Upper lobe of left lung (tissue), 6 donors: Measurements from ENCODE around the gene CDH5. TPM values are rescaled to one million over a fixed set of nuclear protein-coding genes. Genes with fewer than 3 reads are reported as not detected.

ENCODE experiments used
- ATAC-seq, 2 donors: fragments of 200-7000 bp; cut with Tn5 transposase; one replicate each; pipeline ENCODE4 v1.9.1; 2022; ENCODE audit warnings: mild to moderate bottlenecking in 2 of 2, moderate library complexity in 2 of 2; ENCODE audit not compliant: low FRiP score in 2 of 2
- DNase-seq, 2 donors: peaks; one replicate each; pipeline ENCODE4 v3.0.0-alpha.2; 2019 to 2020
- H3K27ac ChIP-seq, 4 donors: fragments of 200-600 bp; sonication (generic); one replicate each; pipeline ENCODE4 v1.5.1; 2016 to 2019
- H3K27me3 ChIP-seq, 4 donors: fragments of 200-600 bp; sonication (generic); one replicate each; pipeline ENCODE4 v1.5.1; 2017 to 2019
- H3K36me3 ChIP-seq, 4 donors: fragments of 200-600 bp; sonication (generic); one replicate each; pipeline ENCODE4 v1.5.1; 2016 to 2019
- H3K4me1 ChIP-seq, 4 donors: fragments of 200-600 bp; sonication (generic); one replicate each; pipeline ENCODE4 v1.5.1; 2018 to 2019
- H3K4me3 ChIP-seq, 4 donors: fragments of 200-600 bp; sonication (generic); one replicate each; pipeline ENCODE4 v1.5.1; 2017 to 2019; ENCODE audit warnings: mild to moderate bottlenecking in 2 of 4, moderate library complexity in 1 of 4
- H3K9me3 ChIP-seq, 4 donors: fragments of 200-600 bp; sonication (generic); one replicate each; pipeline ENCODE4 v1.5.1; 2018 to 2019
- EP300 ChIP-seq, 4 donors: sonication (generic); formaldehyde crosslinking; IDR thresholded peaks; one replicate each; pipeline ENCODE4 v1.5.1; 2017; ENCODE audit warnings: antibody characterized with exemption in 4 of 4, control low read depth in 2 of 4
- POLR2A ChIP-seq, 4 donors: fragments of 450-650 bp; IDR thresholded peaks; one replicate each; pipeline ENCODE4 v1.5.1; 2016 to 2017; ENCODE audit warnings: antibody characterized with exemption in 4 of 4, mild to moderate bottlenecking in 2 of 4
- POLR2AphosphoS5 ChIP-seq, 2 donors: sonication (generic); formaldehyde crosslinking; IDR thresholded peaks; one replicate each; pipeline ENCODE4 v1.5.1; 2017; ENCODE audit warnings: antibody characterized with exemption in 2 of 2
- WGBS, 2 donors: methylation state at CpG; one replicate each; pipeline ENCODE4 v1.1.5; 2017 to 2018; 5-methylcytosine and 5-hydroxymethylcytosine counted together
- total RNA-seq, 6 donors: library from RNA; depleted of rRNA in 4 of 6; stranded (reverse); fragments of >200 nt in 4 of 6; gene quantifications; one replicate each; pipeline versions ENCODE4 v1.1.0 to v1.2.1, GENCODE V29; 2016 to 2021
- TF ChIP-seq, protein P1 (sequence below), 6 experiments: fragments of 450-650 bp in 4 of 6; fragments of 200-600 bp in 2 of 6; sonication (generic) in 2 of 6; IDR thresholded peaks; one replicate each; pipeline ENCODE4 v1.5.1; 2016 to 2019; ENCODE audit warnings: antibody characterized with exemption in 6 of 6
- donor health status: DM: no; HTN: no; CAD: no; lungs with moderate emphysema.
- donor health status: DM: no; HTN: yes; CAD: no; lungs with severe emphysema.

The CDH5 gene
- total RNA-seq, 6 donors from 2014 or later, result 54.5 to 146 (median 89.8) TPM

DNA sequence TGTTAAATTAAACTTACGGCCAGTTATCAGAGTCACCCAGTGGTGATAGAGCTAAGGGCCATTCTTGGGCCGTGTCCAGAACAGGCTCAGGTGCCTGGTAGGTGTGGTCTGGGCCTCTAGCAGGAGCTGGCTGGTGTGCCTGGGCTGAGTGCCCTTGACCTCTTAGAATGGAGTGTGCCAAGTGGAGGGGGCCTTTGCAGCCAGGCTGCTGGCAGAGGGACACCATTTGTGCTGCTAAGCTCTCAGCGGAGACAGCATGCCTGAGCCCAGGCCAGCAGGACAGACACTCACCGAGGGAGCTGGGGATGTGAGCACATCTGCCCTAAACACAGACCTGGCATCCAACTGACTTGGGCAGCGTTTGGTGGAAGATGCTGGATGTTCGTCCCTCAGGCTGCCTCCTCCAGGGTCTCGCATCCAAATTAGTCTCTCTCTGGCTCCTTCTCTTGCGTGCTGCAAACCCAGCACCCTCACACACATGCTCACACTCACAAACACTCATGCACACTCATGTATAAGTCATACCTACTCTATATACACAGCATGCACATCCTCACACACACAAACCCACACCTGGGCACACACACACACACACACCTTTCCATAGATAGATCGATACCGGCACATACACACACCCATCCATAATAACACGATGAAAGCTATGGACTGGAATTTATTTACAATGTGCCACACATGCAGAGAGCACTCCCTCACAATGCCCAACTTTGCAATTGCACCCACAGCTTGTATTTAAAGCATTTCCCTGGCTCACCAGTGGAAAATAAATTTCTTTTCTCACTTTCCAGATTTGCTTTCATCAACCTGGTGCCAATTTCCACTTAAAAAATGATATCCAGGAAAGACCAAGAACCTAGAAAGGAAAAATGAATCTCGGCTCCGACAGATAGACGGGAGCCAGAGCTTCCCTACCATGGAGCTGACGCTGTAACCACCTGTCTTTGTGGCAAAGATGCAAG lies 33.6 kb upstream of the CDH5 start:
- Histone ChIP-seq H3K27ac (no peak overlapping the region), H3K4me1 (no peaks in the 10 kb centered on the region), H3K4me3 (no peak overlapping the region), H3K36me3 (no peaks in the 10 kb centered on the region), H3K27me3 (no peaks in the 10 kb centered on the region), H3K9me3 (no peaks in the 10 kb centered on the region)
- TF ChIP-seq EP300 (IDR thresholded peaks at IDR 0.05), result no peak
- TF ChIP-seq POLR2A (IDR thresholded peaks at IDR 0.05), result no peak
- TF ChIP-seq, protein P1, sequence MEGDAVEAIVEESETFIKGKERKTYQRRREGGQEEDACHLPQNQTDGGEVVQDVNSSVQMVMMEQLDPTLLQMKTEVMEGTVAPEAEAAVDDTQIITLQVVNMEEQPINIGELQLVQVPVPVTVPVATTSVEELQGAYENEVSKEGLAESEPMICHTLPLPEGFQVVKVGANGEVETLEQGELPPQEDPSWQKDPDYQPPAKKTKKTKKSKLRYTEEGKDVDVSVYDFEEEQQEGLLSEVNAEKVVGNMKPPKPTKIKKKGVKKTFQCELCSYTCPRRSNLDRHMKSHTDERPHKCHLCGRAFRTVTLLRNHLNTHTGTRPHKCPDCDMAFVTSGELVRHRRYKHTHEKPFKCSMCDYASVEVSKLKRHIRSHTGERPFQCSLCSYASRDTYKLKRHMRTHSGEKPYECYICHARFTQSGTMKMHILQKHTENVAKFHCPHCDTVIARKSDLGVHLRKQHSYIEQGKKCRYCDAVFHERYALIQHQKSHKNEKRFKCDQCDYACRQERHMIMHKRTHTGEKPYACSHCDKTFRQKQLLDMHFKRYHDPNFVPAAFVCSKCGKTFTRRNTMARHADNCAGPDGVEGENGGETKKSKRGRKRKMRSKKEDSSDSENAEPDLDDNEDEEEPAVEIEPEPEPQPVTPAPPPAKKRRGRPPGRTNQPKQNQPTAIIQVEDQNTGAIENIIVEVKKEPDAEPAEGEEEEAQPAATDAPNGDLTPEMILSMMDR (IDR thresholded peaks at IDR 0.05), result no peak
- no peak for TF ChIP-seq POLR2AphosphoS5 (IDR thresholded peaks at IDR 0.05)
- peak; percentile 24 to 28 for DNase-seq
- ATAC-seq, result no peak
- WGBS, 2 donors, result 83 to 87% methylated on average over 12 to 15 of the region's 15 CpGs

GRCh38 chr16:66334853-66335574 lies 31.5 kb upstream of the CDH5 start:
- H3K27ac ChIP-seq, result no peak overlapping the region
- H3K9me3 ChIP-seq, result no peaks in the 10 kb centered on the region
- no peak for TF ChIP-seq POLR2A (IDR thresholded peaks at IDR 0.05)
- DNase-seq (no peak), ATAC-seq (no peak)
- 73 to 74% methylated on average over 4 of the region's 4 CpGs for WGBS, 2 donors
- H3K4me1 ChIP-seq, result no peaks in the 10 kb centered on the region
- H3K4me3 ChIP-seq, result no peak overlapping the region
- H3K27me3 ChIP-seq, result no peaks in the 10 kb centered on the region
- H3K36me3 ChIP-seq, result no peaks in the 10 kb centered on the region

GRCh38 chr16:66335704-66336329 lies 30.7 kb upstream of the CDH5 start:
- TF ChIP-seq POLR2AphosphoS5 (IDR thresholded peaks at IDR 0.05) (no peak), EP300 (IDR thresholded peaks at IDR 0.05) (no peak), POLR2A (IDR thresholded peaks at IDR 0.05) (no peak)
- TF ChIP-seq, protein P1 (IDR thresholded peaks at IDR 0.05), result no peak
- ATAC-seq (no peak), DNase-seq (no peak)
- 37 to 46% methylated on average over 8 of the region's 8 CpGs for WGBS, 2 donors
- H3K27me3 ChIP-seq, result no peaks in the 10 kb centered on the region
- H3K36me3 ChIP-seq, result no peaks in the 10 kb centered on the region
- no peaks in the 10 kb centered on the region for H3K9me3 ChIP-seq
- H3K4me3 ChIP-seq, result no peak overlapping the region
- H3K4me1 ChIP-seq, result no peaks in the 10 kb centered on the region
- H3K27ac ChIP-seq, result no peak overlapping the region

DNA sequence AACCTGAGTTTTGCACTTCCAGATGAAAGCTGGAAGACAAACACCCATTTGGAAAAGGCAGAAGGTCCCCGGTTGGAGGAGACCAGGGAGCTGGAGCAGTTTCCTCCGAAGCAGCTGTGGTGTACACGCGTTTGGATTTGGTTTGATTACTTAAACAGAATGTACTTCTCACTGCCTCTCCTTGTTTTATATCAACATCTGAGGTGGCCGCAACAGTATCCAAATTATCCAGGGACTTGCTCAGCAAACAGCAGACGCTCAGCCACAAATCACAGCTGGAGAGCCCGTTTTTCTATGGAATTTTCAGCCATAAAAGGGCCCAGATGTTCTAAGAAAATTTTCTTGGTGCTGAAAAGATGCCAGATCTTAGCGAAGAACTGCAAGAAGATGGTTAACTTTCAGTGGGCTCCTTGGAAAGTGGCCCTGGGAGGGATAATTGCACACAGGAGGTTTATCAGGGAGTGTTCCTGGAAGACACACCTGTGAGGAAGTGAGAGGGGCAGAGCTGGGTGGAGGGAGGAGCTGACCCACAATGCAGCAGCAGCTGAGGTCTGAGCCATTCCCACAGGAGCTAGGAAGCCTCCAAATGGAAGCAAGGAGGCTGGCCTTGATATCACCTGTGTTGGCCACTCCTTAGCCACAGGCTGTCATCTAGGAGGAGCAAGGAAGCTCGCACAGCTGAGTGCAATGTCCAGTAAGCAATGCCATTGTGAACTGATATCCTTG lies 28.9 kb upstream of the CDH5 start:
- Histone ChIP-seq H3K36me3 (no peaks in the 10 kb centered on the region), H3K4me1 (no peaks in the 10 kb centered on the region), H3K9me3 (no peaks in the 10 kb centered on the region), H3K4me3 (no peak overlapping the region), H3K27me3 (no peaks in the 10 kb centered on the region), H3K27ac (no peak overlapping the region)
- 76 to 86% methylated on average over 9 of the region's 9 CpGs for WGBS, 2 donors
- TF ChIP-seq, protein P1 (IDR thresholded peaks at IDR 0.05), result no peak
- TF ChIP-seq EP300 (IDR thresholded peaks at IDR 0.05), result no peak
- TF ChIP-seq POLR2AphosphoS5 (IDR thresholded peaks at IDR 0.05), result no peak
- no peak for TF ChIP-seq POLR2A (IDR thresholded peaks at IDR 0.05)
- no peak for DNase-seq
- no peak for ATAC-seq
